T-cell (primary cell): Measurements from ENCODE around the gene C22orf15. TPM values are rescaled to one million over a fixed set of nuclear protein-coding genes. Genes with fewer than 3 reads are reported as not detected.

Experiments used
- ATAC-seq, 4 experiments: fragments of 200-7000 bp in 3 of 4; fragments of 150-1000 bp in 1 of 4; cut with Tn5 transposase; replicated peaks in 1 of 4; 1 replicate in 3 of 4; 2 replicates in 1 of 4; pipeline ENCODE4 v1.10.0; 2021; ENCODE audit warnings: moderate library complexity in 3 of 4, mild to moderate bottlenecking in 2 of 4, moderate number of reproducible peaks in 1 of 4
- CTCF ChIA-PET, 2 donors: fragments of 300-600 bp; sonication (Branson Sonifier 250); formaldehyde crosslinking; loops; one replicate each; lab custom pipeline; 2022; ENCODE audit warnings: antibody characterized with exemption in 2 of 2; lab: Charles Lee
- POLR2A ChIA-PET, 2 donors: fragments of 300-600 bp; sonication (Branson Sonifier 250); formaldehyde crosslinking; loops; one replicate each; lab custom pipeline; 2022; ENCODE audit warnings: antibody characterized with exemption in 2 of 2; lab: Charles Lee
- DNase-seq, 35 experiments: peaks; one replicate each; pipeline versions ENCODE4 v3.0.0 to v3.0.0-alpha.2; 2013 to 2023
- H3K27ac ChIP-seq: one replicate; pipeline ENCODE4 v1.5.1; 2013; ENCODE audit warnings: low read length
- H3K27me3 ChIP-seq, 2 experiments: replicated peaks in 1 of 2; 1 replicate in 1 of 2; 2 replicates in 1 of 2; pipeline versions ENCODE4 v1.6.1 to v1.7.0; 2013; ENCODE audit warnings: low read length in 1 of 2, mixed read lengths in 1 of 2; ENCODE audit not compliant: control insufficient read depth in 2 of 2, insufficient read depth in 2 of 2; ENCODE audit errors: extremely low read depth in 1 of 2
- H3K36me3 ChIP-seq, 2 donors: 1 replicate in 1 of 2; 2 replicates in 1 of 2; pipeline versions ENCODE4 v1.6.1 to v1.7.0; 2013; ENCODE audit warnings: low read length in 1 of 2; ENCODE audit not compliant: control insufficient read depth in 2 of 2, insufficient read depth in 1 of 2; ENCODE audit errors: extremely low read depth in 1 of 2
- H3K4me1 ChIP-seq, 2 experiments: 1 replicate in 1 of 2; 2 replicates in 1 of 2; pipeline versions ENCODE4 v1.6.1 to v1.7.0; 2013; ENCODE audit warnings: low read length in 2 of 2, mixed read lengths in 1 of 2; ENCODE audit not compliant: insufficient read depth in 2 of 2, control insufficient read depth in 1 of 2; ENCODE audit errors: extremely low read depth in 1 of 2
- H3K4me3 ChIP-seq, 2 donors: 1 replicate in 1 of 2; 2 replicates in 1 of 2; pipeline versions ENCODE4 v1.5.1 to v1.7.0; 2013; ENCODE audit warnings: mild to moderate bottlenecking in 2 of 2, low read length in 1 of 2, moderate library complexity in 1 of 2; ENCODE audit not compliant: control insufficient read depth in 1 of 2; ENCODE audit errors: extremely low read depth in 1 of 2
- H3K9me3 ChIP-seq: 2 replicates; pipeline ENCODE4 v1.7.0; 2013
- H3K27ac Mint-ChIP-seq, 2 donors: one replicate each; pipeline ENCODE4 v1.8.0; 2020 to 2021; ENCODE audit warnings: mild to moderate bottlenecking in 2 of 2, mixed read lengths in 2 of 2
- H3K27me3 Mint-ChIP-seq, 2 donors: one replicate each; pipeline ENCODE4 v1.8.0; 2021 to 2022; ENCODE audit warnings: mixed read lengths in 2 of 2
- H3K36me3 Mint-ChIP-seq: one replicate; pipeline ENCODE4 v1.8.0; 2021; ENCODE audit warnings: mixed read lengths
- H3K4me1 Mint-ChIP-seq, 3 donors: one replicate each; pipeline ENCODE4 v1.8.0; 2020 to 2022; ENCODE audit warnings: mixed read lengths in 3 of 3, mild to moderate bottlenecking in 1 of 3
- H3K4me3 Mint-ChIP-seq, 3 donors: one replicate each; pipeline ENCODE4 v1.8.0; 2020 to 2022; ENCODE audit warnings: mild to moderate bottlenecking in 3 of 3, mixed read lengths in 3 of 3, moderate library complexity in 3 of 3
- H3K9me3 Mint-ChIP-seq, 3 donors: one replicate each; pipeline ENCODE4 v1.8.0; 2020 to 2022; ENCODE audit warnings: mixed read lengths in 3 of 3
- WGBS: methylation state at CpG from one replicate; pipeline ENCODE4 v1.1.5; 2013; ENCODE audit warnings: missing lambda C conversion rate; ENCODE audit not compliant: insufficient coverage; 5-methylcytosine and 5-hydroxymethylcytosine counted together
- total RNA-seq, 35 experiments: library from RNA in 6 of 35; stranded (reverse) in 6 of 35; fragments of 120-200 nt in 1 of 35; gene quantifications; one replicate each; pipeline versions ENCODE4 v1.2.1 to v1.2.4 and lab custom pipeline; 2013 to 2026

C22orf15 gene
- total RNA-seq (1 to 10 TPM in 4 of 5 donors, under 1 TPM in 1; 0.58 to 2.2 (median 1.9) TPM), total RNA-seq (lab: John Stamatoyannopoulos, UW) (0 to 2.6 (median 0.59) reads per million in 29 experiments)
- 0.96 TPM for total RNA-seq (2013)

- Mint-ChIP-seq H3K36me3 (no peaks in the 10 kb centered on the region), H3K4me3 (peak within 1 kb of the TSS; percentile 64 to 84 (median 71)), H3K4me1 (peaks cover 28 to 48% (median 41%) of the 10 kb centered on the region in 3 donors), H3K27me3 (no peaks in the 10 kb centered on the region), H3K9me3 (no peaks in the 10 kb centered on the region), H3K27ac (peak within 1 kb of the TSS; percentile 80 to 90)
- Histone ChIP-seq H3K36me3 (peaks cover 2 to 3% of the 10 kb centered on the region in 2 donors), H3K4me3 (peak within 1 kb of the TSS; percentile 43 to 44), H3K9me3 (no peaks in the 10 kb centered on the region), H3K27ac (peak within 1 kb of the TSS; percentile 10), H3K27me3 (no peaks in the 10 kb centered on the region), H3K4me1 (peaks cover 15 to 51% of the 10 kb centered on the region in 2 experiments)
- POLR2A ChIA-PET: no interaction called here
- peak; percentile 23 to 51 (median 46) for ATAC-seq
- CTCF ChIA-PET: interaction anchor here in 1 of 2 donors (0.5 to 0.7 kb wide), 2 partner anchors 88 to 155 kb away, joined by 3 read pairs; no protein-coding TSS in a partner anchor
- peak in 5 of 35 experiments; percentile 8 to 32 (median 14) for DNase-seq
- 32% methylated on average over 15 of the region's 23 CpGs for WGBS
Measured at GRCh38 chr22:23762842-23763578, at the start of gene C22orf15. C22orf15 (plus strand) TSS chr22:23762990; CDS start chr22:23763307, 317 bp downstream.

DNA sequence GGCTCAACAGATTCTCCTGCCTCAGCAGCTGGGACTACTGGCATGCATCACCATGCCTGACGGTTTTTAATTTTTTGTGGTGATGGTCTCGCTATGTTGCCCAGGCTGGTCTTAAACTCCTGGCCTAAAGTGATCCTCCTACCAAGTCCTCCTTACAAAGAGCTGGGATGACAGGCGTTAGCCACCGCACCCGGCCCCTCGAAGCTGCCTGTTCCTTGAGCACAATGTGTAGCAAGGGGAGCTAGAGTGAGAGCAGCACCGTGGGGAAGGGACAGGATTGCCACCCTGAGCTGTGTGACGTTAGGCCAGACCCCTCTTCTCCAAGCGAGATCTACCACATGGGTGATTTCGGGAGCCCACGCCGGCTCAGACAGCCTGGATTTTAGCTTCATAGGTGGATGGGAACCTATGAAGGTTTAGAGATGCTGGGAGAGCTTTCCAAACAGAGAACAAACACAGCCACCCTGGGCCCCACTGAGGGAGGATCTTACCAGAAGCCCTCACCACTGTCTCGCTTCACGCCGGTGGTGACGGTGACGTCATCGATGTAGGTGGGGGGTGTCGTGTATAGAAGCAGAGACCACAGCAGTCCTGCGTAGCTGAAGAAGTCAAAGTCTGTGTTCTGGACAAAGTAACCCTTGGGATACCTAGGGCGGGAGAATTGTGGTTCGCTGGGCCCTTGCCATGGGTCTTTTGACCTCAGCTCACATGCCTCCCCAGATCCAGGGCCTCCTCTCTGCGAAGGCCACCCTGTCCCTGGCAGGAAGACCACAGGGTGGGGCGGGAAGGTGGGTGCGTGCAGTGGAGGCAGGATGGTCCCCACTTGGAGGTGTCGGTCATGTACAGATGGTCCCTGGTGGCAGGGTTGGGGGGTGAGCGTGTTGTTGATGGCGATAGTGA, 48.8 kb upstream of the C22orf15 start:
- Histone ChIP-seq H3K27ac (no peak overlapping the region), H3K4me1 (peaks cover 5 to 25% of the 10 kb centered on the region in 2 experiments), H3K27me3 (no peaks in the 10 kb centered on the region), H3K36me3 (peaks cover 5 to 46% of the 10 kb centered on the region in 2 donors), H3K9me3 (no peaks in the 10 kb centered on the region), H3K4me3 (no peak overlapping the region)
- DNase-seq: no peak
- Mint-ChIP-seq H3K36me3 (peaks cover 40% of the 10 kb centered on the region), H3K4me3 (peak overlapping the region; percentile 28 to 56 (median 37)), H3K27me3 (no peaks in the 10 kb centered on the region), H3K27ac (no peak overlapping the region), H3K9me3 (no peaks in the 10 kb centered on the region), H3K4me1 (peaks cover 32 to 36% (median 36%) of the 10 kb centered on the region in 3 donors)
- WGBS: 87% methylated on average over 15 of the region's 28 CpGs
- ChIA-PET CTCF (interaction anchor here in 1 of 2 donors (0.6 to 0.9 kb wide), 2 partner anchors 20 to 65 kb away, joined by 3 to 4 read pairs; no protein-coding TSS in a partner anchor), POLR2A (no interaction called here)
- no peak for ATAC-seq

DNA sequence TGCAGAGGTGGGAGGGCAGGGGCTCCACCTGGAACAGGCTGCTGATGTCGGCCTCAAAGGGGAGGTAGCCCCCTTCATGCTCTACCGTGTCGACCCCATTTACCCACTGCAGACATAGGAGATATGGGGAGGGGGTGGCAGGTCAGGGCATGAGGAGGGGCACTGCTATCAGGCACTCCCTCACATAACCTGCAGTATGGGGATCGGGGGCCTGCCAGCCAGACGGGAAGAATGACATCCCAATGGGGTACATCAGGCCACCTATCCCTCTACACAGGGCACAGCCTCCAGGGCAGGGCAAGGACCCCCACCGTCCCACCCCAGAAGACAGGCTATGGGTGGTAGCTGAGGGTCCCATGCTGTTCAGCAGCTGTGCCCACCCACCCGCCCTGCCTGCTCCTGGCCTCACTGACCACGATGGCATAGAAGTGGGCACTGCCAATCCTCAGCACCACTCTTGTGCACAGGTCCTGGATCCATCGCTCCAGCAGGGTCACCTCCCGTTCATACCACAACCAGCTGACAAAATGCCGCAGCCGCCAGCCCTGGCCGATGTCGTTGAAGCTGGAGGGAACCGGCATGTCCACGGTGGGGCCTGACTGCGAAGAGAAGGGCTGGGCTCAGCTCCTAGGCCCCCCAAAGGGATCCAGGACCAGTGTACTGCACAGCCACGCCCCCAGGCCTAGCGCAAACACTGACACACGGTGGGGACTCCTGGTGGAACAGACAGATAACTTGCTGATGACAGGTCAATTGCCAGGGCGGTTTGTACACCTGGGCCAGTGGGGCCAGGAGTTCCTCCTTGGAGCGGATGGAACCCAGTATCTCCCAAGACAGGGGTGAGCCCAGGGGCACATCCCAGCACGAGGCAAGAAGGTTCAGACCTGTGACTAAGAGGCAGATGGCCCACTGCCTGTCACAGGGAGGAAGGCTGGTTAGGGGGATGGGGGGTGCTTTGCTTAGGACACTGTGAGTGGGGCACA, 47.9 kb upstream of the C22orf15 start:
- Mint-ChIP-seq H3K4me1 (peaks cover 27 to 36% (median 35%) of the 10 kb centered on the region in 3 donors), H3K4me3 (peak overlapping the region; percentile 75 to 83 (median 80)), H3K36me3 (peaks cover 31% of the 10 kb centered on the region), H3K27ac (peak overlapping the region; percentile 19 to 64), H3K9me3 (no peaks in the 10 kb centered on the region), H3K27me3 (no peaks in the 10 kb centered on the region)
- WGBS: 89% methylated on average over 15 of the region's 23 CpGs
- H3K27ac ChIP-seq: no peak overlapping the region
- H3K27me3 ChIP-seq: no peaks in the 10 kb centered on the region
- H3K4me3 ChIP-seq: no peak overlapping the region
- no peak for ATAC-seq
- ChIA-PET POLR2A (interaction anchor here in 1 of 2 donors (0.7 kb wide), 1 partner anchor 40 kb away, joined by 6 read pairs; no protein-coding TSS in a partner anchor), CTCF (interaction anchor here in 1 of 2 donors (0.7 kb wide), 1 partner anchor 1091 kb away, joined by 3 read pairs; the partner anchor contains the start of gene SGSM1)
- DNase-seq: no peak
- peaks cover 5 to 36% of the 10 kb centered on the region in 2 donors for H3K36me3 ChIP-seq
- peaks cover 5 to 25% of the 10 kb centered on the region in 2 experiments for H3K4me1 ChIP-seq
- H3K9me3 ChIP-seq: no peaks in the 10 kb centered on the region

DNA sequence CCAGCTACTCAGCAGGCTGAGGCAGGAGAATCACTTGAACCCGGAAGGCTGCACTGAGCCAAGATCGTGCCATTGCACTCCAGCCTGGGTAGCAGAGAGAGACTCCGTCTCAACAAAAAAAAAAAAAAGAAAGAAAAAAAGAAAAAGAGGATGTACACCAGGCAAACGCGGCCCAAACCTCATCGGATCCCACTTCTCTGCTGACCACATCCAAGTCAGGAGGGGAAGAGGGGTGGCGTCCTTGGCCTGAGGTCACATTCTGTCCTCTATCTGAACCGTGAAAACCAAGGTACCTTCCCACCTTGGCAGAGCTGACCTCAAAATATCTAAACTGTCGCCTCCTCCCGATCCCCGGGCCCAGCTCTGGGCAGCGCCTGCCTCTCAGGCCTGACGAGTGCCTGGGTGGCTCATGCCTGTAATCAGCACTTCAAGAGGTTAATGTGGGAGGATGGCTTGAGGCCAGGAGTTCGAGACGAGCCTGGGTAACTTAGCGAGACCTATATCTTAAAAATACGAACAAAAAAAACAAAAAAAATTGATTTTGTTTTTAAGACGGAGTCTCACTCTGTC, 46.9 kb upstream of the C22orf15 start:
- Mint-ChIP-seq H3K27me3 (no peaks in the 10 kb centered on the region), H3K4me1 (peaks cover 19 to 33% (median 27%) of the 10 kb centered on the region in 3 donors), H3K9me3 (no peaks in the 10 kb centered on the region), H3K27ac (peak overlapping the region; percentile 27 to 69), H3K4me3 (peak overlapping the region; percentile 75 to 83 (median 80)), H3K36me3 (peaks cover 21% of the 10 kb centered on the region)
- H3K4me3 ChIP-seq: peak overlapping the region; percentile 73 to 87
- DNase-seq: no peak
- H3K27me3 ChIP-seq: no peaks in the 10 kb centered on the region
- peaks cover 5 to 25% of the 10 kb centered on the region in 2 experiments for H3K4me1 ChIP-seq
- ChIA-PET POLR2A (interaction anchor here in 1 of 2 donors (0.7 kb wide), 1 partner anchor 41 kb away, joined by 6 read pairs; no protein-coding TSS in a partner anchor), CTCF (interaction anchor here in 1 of 2 donors (0.6 to 0.7 kb wide), 2 partner anchors 17 to 1090 kb away, joined by 3 read pairs; partner anchors contain the start of gene SGSM1)
- H3K27ac ChIP-seq: no peak overlapping the region
- H3K36me3 ChIP-seq: peaks cover 5 to 30% of the 10 kb centered on the region in 2 donors
- ATAC-seq: no peak
- no peaks in the 10 kb centered on the region for H3K9me3 ChIP-seq
- WGBS: 96% methylated on average over 4 of the region's 18 CpGs
